OCI-LY3 (cell line): ENCODE results near the gene C4orf17.

Source experiments
- H2AFZ ChIP-seq: fragments of 200-600, 300-600 bp; shearing (Covaris generic); 2 replicates; pipeline ENCODE4 v1.6.0; 2014; ENCODE audit warnings: antibody characterized with exemption, low read depth, low read length
- H3K27ac ChIP-seq: fragments of 200-600, 300-600 bp; sonication (generic); 2 replicates; pipeline ENCODE4 v1.5.1; 2014; ENCODE audit warnings: mild to moderate bottlenecking, low read length, moderate library complexity, mixed read lengths
- H3K27me3 ChIP-seq: fragments of 200-600, 300-600 bp; sonication (generic); 2 replicates; pipeline ENCODE4 v1.6.1; 2014; ENCODE audit warnings: low read depth, low read length, mixed read lengths
- H3K36me3 ChIP-seq: fragments of 200-600, 300-600 bp; sonication (generic); replicated peaks from 2 replicates; pipeline ENCODE3; 2014; ENCODE audit warnings: low read depth, low read length, mixed read lengths
- H3K4me1 ChIP-seq: fragments of 300-600, 200-600 bp; sonication (generic); 2 replicates; pipeline ENCODE4 v1.6.1; 2014; ENCODE audit warnings: low read length, mixed read lengths
- H3K4me2 ChIP-seq: fragments of 200-600, 300-600 bp; sonication (generic); 2 replicates; pipeline ENCODE4 v1.6.1; 2014; ENCODE audit warnings: low read length, mixed read lengths
- H3K4me3 ChIP-seq: fragments of 300-600, 200-600 bp; sonication (generic); 2 replicates; pipeline ENCODE4 v1.5.1; 2014; ENCODE audit warnings: antibody characterized with exemption, mild to moderate bottlenecking, low read length, moderate library complexity
- H3K79me2 ChIP-seq: fragments of 300-600, 200-600 bp; shearing (Covaris generic); 2 replicates; pipeline ENCODE4 v1.6.1; 2014; ENCODE audit warnings: mild to moderate bottlenecking, low read length, mixed read lengths
- H3K9ac ChIP-seq: fragments of 300-600, 200-600 bp; shearing (Covaris generic); 2 replicates; pipeline ENCODE4 v1.6.0; 2014; ENCODE audit warnings: mild to moderate bottlenecking, low read length, moderate library complexity
- H3K9me3 ChIP-seq: fragments of 200-600, 300-600 bp; shearing (Covaris generic); 2 replicates; pipeline ENCODE4 v1.6.1; 2014; ENCODE audit warnings: low read length, mixed read lengths; ENCODE audit not compliant: insufficient read depth
- H4K20me1 ChIP-seq: fragments of 200-600, 300-600 bp; sonication (generic); 2 replicates; pipeline ENCODE4 v1.6.1; 2016; ENCODE audit warnings: low read length, mixed read lengths; ENCODE audit not compliant: insufficient read depth
- CTCF ChIP-seq: fragments of 200-600, 300-600 bp; sonication (generic); IDR thresholded peaks from 2 replicates; pipeline ENCODE4 v1.5.1; 2014; ENCODE audit warnings: antibody characterized with exemption, low read length, low read depth
- EZH2phosphoT487 ChIP-seq: fragments of 200-600 bp; shearing (Covaris generic); IDR thresholded peaks from 2 replicates; pipeline ENCODE4 v1.6.1; 2018; ENCODE audit warnings: antibody characterized with exemption, mixed run types, low read depth

Gene C4orf17

GRCh38 chr4:99552872-99553271 is 42.1 kb downstream of the C4orf17 start:
- Histone ChIP-seq H4K20me1 (no peaks in the 10 kb centered on the region), H3K4me2 (no peak overlapping the region), H3K9ac (no peak overlapping the region), H2AFZ (no peak overlapping the region), H3K9me3 (no peaks in the 10 kb centered on the region), H3K4me1 (no peaks in the 10 kb centered on the region), H3K4me3 (no peak overlapping the region), H3K27me3 (no peaks in the 10 kb centered on the region), H3K79me2 (no peaks in the 10 kb centered on the region), H3K27ac (no peak overlapping the region), H3K36me3 (no peaks in the 10 kb centered on the region)
- TF ChIP-seq EZH2phosphoT487 = no peak
- TF ChIP-seq CTCF = no peak

- H3K36me3 ChIP-seq = no peaks in the 10 kb centered on the region
- H2AFZ ChIP-seq = peak within 1 kb of the TSS; percentile 95
- H4K20me1 ChIP-seq = no peaks in the 10 kb centered on the region
- H3K4me1 ChIP-seq = peaks cover 4% of the 10 kb centered on the region; the same call in 1 of the 2 replicates
- peak within 1 kb of the TSS; percentile 84 for H3K27ac ChIP-seq
- H3K79me2 ChIP-seq = no peaks in the 10 kb centered on the region
- H3K4me3 ChIP-seq = peak within 1 kb of the TSS; percentile 85
- peak within 1 kb of the TSS; percentile 52 for H3K4me2 ChIP-seq
- H3K27me3 ChIP-seq = no peaks in the 10 kb centered on the region
- no peaks in the 10 kb centered on the region for H3K9me3 ChIP-seq
- TF ChIP-seq EZH2phosphoT487 (no peak), CTCF (no peak)
- peak within 1 kb of the TSS; percentile 79 for H3K9ac ChIP-seq
Measured at GRCh38 chr4:99563310-99564186, 52.7 kb downstream of the C4orf17 start, which contains the start of gene TRMT10A. Gene TRMT10A, minus strand, starts transcription at chr4:99564039. Its CDS starts 4,701 bp downstream, at chr4:99559338.

- no peak overlapping the region for H3K27ac ChIP-seq
- no peaks in the 10 kb centered on the region for H3K9me3 ChIP-seq
- H3K27me3 ChIP-seq = no peaks in the 10 kb centered on the region
- H3K79me2 ChIP-seq = no peaks in the 10 kb centered on the region
- peak overlapping the region; percentile 41; the same call in 1 of the 2 replicates for H2AFZ ChIP-seq
- no peak overlapping the region for H3K4me3 ChIP-seq
- H3K4me1 ChIP-seq = peaks cover 4% of the 10 kb centered on the region; the same call in 1 of the 2 replicates
- no peaks in the 10 kb centered on the region for H4K20me1 ChIP-seq
- H3K36me3 ChIP-seq = no peaks in the 10 kb centered on the region
- H3K9ac ChIP-seq = no peak overlapping the region
- TF ChIP-seq EZH2phosphoT487 = no peak
- no peak for TF ChIP-seq CTCF
- peak overlapping the region; percentile 51; the same call in 1 of the 2 replicates for H3K4me2 ChIP-seq
Measured at GRCh38 chr4:99564921-99565320, 54.1 kb downstream of the C4orf17 start.

- Histone ChIP-seq H3K4me1 (peaks cover 20% of the 10 kb centered on the region), H3K36me3 (no peaks in the 10 kb centered on the region), H3K9me3 (no peaks in the 10 kb centered on the region), H3K27me3 (no peaks in the 10 kb centered on the region), H2AFZ (no peak overlapping the region), H4K20me1 (no peaks in the 10 kb centered on the region), H3K27ac (no peak overlapping the region), H3K4me3 (no peak overlapping the region), H3K9ac (no peak overlapping the region), H3K4me2 (no peak overlapping the region), H3K79me2 (no peaks in the 10 kb centered on the region)
- TF ChIP-seq CTCF (no peak), EZH2phosphoT487 (no peak)
Measured at GRCh38 chr4:99571883-99572282, 61.1 kb downstream of the C4orf17 start.
